C1 segment of cervical spinal cord (tissue), 14 donors: Measurements from ENCODE around the gene GABRR1.
A peak's percentile ranks its signal among the peaks of the same experiment; 100 is the strongest.

ENCODE experiments used
- DNase-seq, 14 donors: peaks; one replicate each; lab custom pipeline; 2025; lab: John Stamatoyannopoulos, UW

Gene GABRR1

GRCh38 chr6:89216411-89216810 lies 747 bp downstream of the GABRR1 start:
- DNase-seq = no peak

- no peak for DNase-seq
These were observed 1.8 kb downstream of the GABRR1 start for GRCh38 chr6:89215391-89215790.

GRCh38 chr6:89214197-89214596 lies 3.0 kb downstream of the GABRR1 start:
- DNase-seq = no peak

DNA sequence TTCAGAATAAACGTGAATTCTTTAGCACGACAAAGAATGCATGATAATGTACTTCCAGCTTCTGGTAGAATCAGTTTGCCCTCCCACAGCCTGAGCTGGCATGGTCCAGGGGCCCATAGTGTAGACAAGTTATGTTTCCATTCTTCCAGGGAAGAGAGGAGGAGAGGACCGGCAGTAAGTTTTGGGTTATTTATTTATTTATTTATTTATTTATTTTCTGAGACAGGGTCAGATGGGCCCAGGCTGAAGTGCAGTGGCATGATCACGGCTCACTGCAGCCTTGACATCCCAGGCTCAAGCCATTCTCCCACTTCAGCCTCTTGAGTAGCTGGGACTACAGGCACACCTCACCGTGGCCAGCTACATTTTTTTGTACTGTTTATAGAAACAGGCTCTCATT lies 4.7 kb downstream of the GABRR1 start:
- no peak for DNase-seq

GRCh38 chr6:89209457-89209856 lies 7.7 kb downstream of the GABRR1 start:
- DNase-seq = no peak

GRCh38 chr6:89208551-89208950 lies 8.6 kb downstream of the GABRR1 start:
- no peak for DNase-seq

GRCh38 chr6:89205819-89206218 lies 11.3 kb downstream of the GABRR1 start:
- no peak for DNase-seq

DNA sequence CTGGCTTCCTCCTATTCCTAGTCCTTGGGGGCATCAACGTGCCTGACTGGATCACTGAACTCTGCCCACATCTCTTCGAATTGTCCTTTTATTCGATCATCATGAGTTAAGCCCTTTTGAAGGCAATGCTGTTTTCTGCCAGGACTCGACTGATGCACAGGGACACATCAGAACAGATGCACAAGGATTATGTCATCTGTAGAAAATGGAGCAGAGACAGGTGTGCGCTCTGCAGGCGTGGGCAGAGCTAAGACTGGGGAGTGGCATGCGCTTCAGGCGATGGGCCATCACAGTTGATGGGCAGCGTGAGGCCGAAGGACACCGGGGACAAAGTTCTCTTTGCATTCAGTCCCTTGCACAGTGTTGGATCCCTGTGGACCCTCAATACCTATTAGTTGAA lies 13.1 kb downstream of the GABRR1 start:
- DNase-seq = peak in 1 of 14 donors; percentile 43

GRCh38 chr6:89200706-89201215 lies 16.4 kb downstream of the GABRR1 start:
- DNase-seq = no peak

DNA sequence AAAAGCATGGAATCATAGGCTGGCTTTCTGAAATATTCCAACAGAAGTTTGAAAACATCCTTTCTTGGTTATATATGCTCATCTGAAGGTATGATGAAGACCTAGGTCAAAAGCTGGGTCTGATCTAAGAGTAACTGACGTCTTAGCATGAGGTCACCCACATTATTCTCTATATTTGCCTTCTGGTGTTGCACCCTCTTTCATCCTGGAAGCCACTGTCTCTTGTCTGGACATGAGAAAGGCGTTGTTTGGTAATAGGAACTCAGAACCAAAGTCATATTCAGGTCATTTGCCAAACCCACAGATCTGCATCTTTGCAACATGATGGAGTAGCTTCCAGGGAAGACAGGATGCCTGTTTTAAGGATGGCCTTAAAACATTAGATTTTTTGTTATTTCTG lies 17.6 kb downstream of the GABRR1 start:
- DNase-seq = no peak

- no peak for DNase-seq
These were observed 18.9 kb downstream of the GABRR1 start for GRCh38 chr6:89198235-89198634.

GRCh38 chr6:89197141-89197540 lies 20.0 kb downstream of the GABRR1 start:
- no peak for DNase-seq

GRCh38 chr6:89194559-89194958 lies 22.6 kb downstream of the GABRR1 start:
- DNase-seq = no peak

- DNase-seq = no peak
These were observed 26.4 kb downstream of the GABRR1 start for GRCh38 chr6:89190741-89191140.

DNA sequence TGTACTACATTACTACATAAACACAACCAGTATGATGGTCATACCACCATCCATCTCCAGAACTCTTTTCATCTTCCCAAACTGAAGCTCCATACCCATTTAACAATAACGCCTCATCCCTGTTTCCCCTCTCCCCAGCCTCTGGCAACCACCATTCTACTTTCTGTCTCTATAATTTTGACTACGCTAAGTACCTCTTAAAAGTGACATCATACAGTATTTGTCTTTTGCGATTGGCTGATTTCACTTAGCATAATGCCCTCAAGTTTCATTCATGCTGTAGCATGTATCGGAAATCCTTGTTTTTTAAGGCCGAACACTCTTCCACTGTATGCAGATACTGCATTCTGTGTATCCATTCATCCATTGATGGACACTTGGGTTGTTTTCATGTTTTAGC lies 29.7 kb downstream of the GABRR1 start:
- no peak for DNase-seq

DNA sequence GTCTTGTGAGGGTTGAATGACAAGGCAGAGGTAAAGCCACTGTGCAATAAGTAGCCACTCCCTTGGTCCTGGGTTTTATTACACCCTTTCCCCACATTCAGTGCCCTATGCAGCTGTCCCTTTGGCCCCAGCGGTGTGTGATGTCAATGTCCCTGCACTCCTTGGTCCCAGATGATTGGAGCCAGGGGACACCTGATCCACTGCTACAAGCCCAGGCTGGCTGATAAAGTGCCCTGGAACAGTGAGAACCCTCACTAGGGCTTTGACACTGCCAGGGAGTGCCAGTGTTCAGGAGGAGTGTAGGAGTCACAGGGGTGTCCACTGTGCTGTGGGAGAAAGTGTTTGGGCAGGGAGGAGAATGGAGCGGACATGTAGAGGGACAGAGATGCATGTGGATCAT lies 30.4 kb downstream of the GABRR1 start:
- no peak for DNase-seq

- DNase-seq = no peak
These were observed 32.8 kb downstream of the GABRR1 start for GRCh38 chr6:89184344-89184743.

DNA sequence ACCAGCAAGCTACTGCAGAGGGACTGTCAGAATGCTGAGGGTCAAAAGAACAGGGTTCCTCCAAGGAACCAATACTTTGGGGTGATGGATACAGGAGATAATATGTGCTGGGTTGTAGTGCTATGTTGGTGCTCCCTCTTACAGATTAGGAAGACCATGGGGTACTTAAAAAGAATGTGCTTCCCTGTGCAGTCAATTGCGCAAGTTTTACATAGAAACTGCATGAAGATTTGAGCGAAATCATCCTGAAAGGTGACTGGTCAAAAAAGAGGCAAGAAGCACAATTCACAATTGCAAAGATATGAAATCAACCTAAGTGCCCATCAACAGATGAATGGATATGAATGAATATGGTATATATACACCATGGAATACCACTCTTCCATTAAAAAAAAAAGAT lies 33.9 kb downstream of the GABRR1 start:
- no peak for DNase-seq

- no peak for DNase-seq
These were observed 36.2 kb downstream of the GABRR1 start for GRCh38 chr6:89180971-89181370.

- DNase-seq = no peak
These were observed 37.0 kb downstream of the GABRR1 start for GRCh38 chr6:89180112-89180511.

DNA sequence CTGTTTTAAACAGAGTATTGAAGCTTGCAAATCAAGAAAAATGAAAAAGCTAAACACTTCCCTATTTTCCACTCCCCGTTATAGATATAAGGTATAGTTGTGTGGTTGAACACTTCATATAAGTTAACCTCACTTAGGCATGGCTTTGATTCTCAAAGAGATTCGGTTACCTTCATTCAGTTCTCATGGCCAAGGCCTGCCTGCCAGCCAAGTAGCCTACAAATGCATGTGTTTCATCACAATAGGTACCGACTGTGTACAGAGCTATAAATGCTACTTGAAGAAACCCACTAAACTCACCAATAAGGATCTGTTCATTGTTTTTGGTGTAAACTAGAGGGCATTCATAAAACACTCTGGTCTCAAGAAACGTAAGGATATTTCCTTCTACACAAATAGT lies 43.5 kb downstream of the GABRR1 start:
- no peak for DNase-seq

- no peak for DNase-seq
These were observed 45.0 kb downstream of the GABRR1 start for GRCh38 chr6:89172131-89172530.

GRCh38 chr6:89162047-89162371 lies 55.1 kb downstream of the GABRR1 start:
- DNase-seq = no peak

- no peak for DNase-seq
These were observed 55.7 kb downstream of the GABRR1 start for GRCh38 chr6:89161326-89162046.
